ENCODE measurements around the gene CAMTA1.
"Not testable (repeated sequence)": the region's sequence is repeated elsewhere in the genome, so short reads cannot be mapped to it uniquely, and the experiment has no call there.

The CAMTA1 gene

GRCh38 chr1:7783826-7784491 is 998.7 kb downstream of the CAMTA1 start, which contains the start of gene PER3:
PER3 (plus strand) TSS chr1:7784291; CDS start chr1:7784878, 587 bp downstream.
- DNase-seq = peak; percentile 93

- DNase-seq = no peak
Observed at GRCh38 chr1:7784492-7785071, 999.3 kb downstream of the CAMTA1 start.

GRCh38 chr1:7785108-7785507 is 999.9 kb downstream of the CAMTA1 start:
- DNase-seq = no peak

GRCh38 chr1:7786795-7787194 is 1001.5 kb downstream of the CAMTA1 start:
- DNase-seq = no peak

DNA sequence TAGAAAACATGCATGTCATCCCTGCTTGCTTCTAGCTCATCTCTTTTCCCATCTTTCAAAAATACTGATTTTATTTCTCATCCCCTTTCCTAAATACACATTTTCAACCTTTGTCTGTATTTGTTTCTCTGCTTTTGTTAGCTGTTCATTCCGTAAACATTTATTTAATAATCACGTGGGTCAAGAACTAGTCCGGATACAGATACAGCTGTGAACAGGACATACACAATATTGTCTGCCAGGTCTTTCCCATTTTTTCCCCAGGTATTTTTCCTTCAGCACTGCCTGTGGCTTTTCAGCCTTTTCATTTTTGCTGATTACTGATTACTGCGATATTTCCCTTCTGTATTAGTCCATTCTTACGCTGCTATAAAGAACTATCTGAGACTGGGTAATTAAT is 1004.6 kb downstream of the CAMTA1 start:
- DNase-seq = no peak

- not testable (repeated sequence) for DNase-seq
Observed at GRCh38 chr1:7791027-7791426, 1005.8 kb downstream of the CAMTA1 start.

DNA sequence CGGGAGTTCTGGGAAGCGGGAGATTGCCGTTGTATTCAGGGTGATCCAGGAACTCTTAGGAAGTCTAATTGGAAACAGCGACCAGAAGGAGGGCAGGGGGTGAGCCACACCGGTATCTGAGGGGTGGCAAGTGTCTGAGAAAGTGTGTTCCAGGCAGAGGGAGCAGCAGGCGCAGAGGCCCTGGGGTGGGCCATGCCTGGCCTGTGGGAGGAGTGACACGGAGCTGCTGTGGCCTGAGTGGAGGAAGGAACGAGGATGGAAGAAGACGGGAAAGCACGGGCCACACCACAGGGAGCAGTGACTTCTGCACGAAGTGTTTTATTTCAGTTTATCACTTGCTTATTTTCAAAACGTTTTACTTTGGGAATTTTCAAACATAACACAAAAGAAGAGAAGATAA is 1010.2 kb downstream of the CAMTA1 start:
- DNase-seq = no peak

DNA sequence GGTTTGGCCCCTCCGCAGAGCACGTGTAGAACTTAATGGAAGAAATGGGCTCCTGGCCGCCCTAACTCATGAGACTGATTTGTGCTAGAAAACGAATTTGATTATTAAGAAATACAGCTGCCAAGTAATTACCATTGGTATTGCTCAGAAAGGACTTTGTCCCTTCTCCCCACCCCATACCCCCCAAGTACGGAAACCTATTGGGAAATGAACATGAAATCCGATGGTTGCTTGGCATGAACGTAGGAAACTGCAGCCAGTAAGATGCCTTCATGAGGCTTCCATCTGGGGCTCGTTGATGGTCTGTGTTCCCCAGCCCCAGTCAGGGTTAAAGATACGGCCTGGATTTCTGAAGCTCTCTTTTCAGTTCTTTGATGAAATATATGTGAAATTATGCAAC is 1020.2 kb downstream of the CAMTA1 start:
- DNase-seq = no peak

DNA sequence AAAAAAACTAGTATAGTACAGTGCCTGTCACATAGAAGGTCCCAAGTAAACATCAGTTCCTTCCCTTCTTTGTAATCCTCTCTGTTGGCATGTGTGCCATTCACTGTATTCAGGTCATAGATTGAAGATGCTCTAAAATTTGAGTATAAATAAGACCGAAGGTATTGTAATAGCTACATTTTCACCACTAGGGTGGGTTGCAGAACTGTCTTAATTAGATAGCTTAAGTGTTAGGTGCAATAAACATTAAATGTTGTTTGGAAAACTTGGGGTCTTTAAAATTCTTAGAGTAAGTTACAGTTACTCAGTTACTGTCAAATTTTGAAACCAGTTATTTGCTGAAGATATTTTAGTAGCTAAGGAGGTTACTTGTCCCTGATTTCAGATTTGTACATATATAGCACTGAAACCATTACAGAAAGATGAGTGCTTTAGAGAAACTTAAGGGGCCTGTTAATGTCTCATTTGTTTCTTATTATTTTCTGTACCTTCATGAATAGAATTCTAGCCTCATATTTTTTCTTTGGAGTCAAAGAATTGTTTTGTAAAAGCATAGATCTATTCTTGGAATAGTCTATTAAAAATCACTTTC is 1023.1 kb downstream of the CAMTA1 start:
- DNase-seq = no peak

- DNase-seq = no peak
Observed at GRCh38 chr1:7809742-7810141, 1024.5 kb downstream of the CAMTA1 start.

DNA sequence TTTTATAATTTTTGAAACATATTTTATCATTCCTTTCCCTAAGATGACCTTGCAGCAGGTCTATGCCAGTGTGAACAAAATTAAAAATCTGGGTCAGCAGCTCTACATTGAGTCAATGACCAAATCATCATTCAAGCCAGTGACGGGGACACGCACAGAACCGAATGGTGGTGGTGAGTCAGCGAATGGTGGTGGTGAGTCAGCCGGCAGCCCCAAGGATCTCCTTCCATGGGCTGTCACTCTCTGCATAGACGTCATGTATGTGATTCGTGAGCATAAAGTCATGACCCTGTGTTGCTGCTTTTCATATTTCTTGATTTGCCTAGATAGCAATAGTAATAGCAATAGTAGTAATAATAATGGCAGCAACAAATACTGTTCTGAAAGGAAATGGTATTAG is 1025.1 kb downstream of the CAMTA1 start:
- DNase-seq = no peak

GRCh38 chr1:7811476-7811875 is 1026.2 kb downstream of the CAMTA1 start:
- no peak for DNase-seq

DNA sequence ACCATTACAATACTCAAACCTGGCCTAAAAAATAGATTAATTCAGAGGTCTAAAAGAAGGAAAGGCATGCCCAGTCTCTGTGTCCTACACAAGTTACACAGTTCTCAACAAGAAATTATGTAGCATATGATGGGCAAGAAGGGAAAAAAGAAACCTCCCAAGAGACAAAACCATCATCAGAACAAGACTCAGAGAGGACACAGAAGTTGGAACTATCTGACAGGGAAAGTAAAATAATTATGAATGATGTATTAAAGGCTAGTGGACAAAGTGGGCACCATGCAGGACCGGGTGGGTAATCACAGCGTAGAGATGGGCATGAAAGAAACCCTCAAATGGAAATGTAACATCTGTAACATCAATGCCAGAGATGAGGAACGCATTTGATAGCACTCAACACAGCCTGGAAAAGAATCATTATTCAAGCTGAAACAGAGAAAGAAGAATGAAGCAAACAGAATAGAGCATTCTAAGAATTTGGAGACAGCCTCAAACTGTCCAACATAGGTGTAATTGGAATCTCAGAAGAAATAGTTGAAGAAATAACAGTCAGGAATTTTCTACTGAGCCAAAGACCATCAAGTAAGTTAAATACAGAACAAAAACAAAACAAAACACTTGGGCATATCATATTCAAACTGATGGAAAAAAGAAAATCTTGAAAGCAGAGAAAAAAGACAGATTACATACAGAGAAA is 1028.6 kb downstream of the CAMTA1 start:
- no peak for DNase-seq
